Activated naive CD4-positive, alpha-beta T cell treated with anti-CD3 and anti-CD28 coated beads, Interleukin-2, amount 10 ng/mL, durations not matched to agents 7 days and 5 days (primary cell): ENCODE results near the gene DAB2.

Source experiments
- CTCF ChIA-PET: fragments of 350-600 bp; sonication (Branson Sonifier 250); formaldehyde crosslinking; loops from one replicate; lab custom pipeline; 2021; ENCODE audit warnings: antibody characterized with exemption; lab: Charles Lee
- DNase-seq: peaks from one replicate; pipeline ENCODE4 v3.0.0-alpha.2; 2020
- H3K27ac Mint-ChIP-seq: one replicate; pipeline ENCODE4 v1.8.0; 2021; ENCODE audit warnings: mild to moderate bottlenecking, moderate library complexity, mixed read lengths
- H3K27me3 Mint-ChIP-seq: one replicate; pipeline ENCODE4 v1.8.0; 2021; ENCODE audit warnings: mild to moderate bottlenecking, mixed read lengths
- H3K36me3 Mint-ChIP-seq: one replicate; pipeline ENCODE4 v1.8.0; 2021; ENCODE audit warnings: mixed read lengths
- H3K4me1 Mint-ChIP-seq: one replicate; pipeline ENCODE4 v1.8.0; 2021; ENCODE audit warnings: mixed read lengths
- H3K4me3 Mint-ChIP-seq: one replicate; pipeline ENCODE4 v1.8.0; 2021; ENCODE audit warnings: mild to moderate bottlenecking, moderate library complexity, mixed read lengths
- H3K9me3 Mint-ChIP-seq: one replicate; pipeline ENCODE4 v1.8.0; 2021; ENCODE audit warnings: mixed read lengths

Gene DAB2

DNA sequence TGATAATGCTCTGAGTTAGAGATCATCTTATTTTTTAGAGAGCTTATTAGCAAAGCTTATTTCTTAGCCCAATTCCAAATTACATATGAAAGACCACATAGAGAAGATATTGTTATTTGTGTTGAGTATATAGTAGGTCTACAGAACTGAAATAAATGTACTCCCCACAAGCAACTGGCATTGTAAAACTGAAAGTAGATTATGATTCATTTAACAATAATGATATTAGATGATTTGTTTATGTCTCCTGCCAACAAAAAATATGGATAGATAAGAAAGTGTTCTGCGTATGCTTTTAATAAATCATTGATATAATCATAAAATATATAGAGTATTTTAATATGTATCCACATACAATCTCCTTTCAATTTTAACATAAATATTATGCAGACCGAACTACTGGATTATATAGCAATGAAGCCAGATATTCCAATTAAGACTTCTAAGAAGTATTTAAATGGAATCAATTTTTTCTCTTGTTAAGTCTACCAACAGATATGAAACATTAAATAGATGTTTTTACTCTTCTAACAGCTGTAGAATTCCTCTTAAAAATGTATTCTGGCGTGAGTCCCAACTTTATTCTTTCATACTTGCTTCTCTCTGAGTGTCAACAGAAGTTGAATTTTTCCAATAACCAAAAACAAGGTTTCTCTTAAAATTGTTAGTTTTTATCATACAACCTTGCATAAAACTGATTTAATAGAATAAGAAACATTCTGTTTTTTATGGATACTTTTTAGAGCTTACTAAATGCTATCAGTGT lies 15.6 kb upstream of the DAB2 start:
- Mint-ChIP-seq H3K36me3 (no peaks in the 10 kb centered on the region), H3K4me3 (no peak overlapping the region), H3K27me3 (no peaks in the 10 kb centered on the region), H3K4me1 (no peaks in the 10 kb centered on the region), H3K27ac (no peak overlapping the region), H3K9me3 (no peaks in the 10 kb centered on the region)
- CTCF ChIA-PET: no interaction called here
- DNase-seq: no peak

DNA sequence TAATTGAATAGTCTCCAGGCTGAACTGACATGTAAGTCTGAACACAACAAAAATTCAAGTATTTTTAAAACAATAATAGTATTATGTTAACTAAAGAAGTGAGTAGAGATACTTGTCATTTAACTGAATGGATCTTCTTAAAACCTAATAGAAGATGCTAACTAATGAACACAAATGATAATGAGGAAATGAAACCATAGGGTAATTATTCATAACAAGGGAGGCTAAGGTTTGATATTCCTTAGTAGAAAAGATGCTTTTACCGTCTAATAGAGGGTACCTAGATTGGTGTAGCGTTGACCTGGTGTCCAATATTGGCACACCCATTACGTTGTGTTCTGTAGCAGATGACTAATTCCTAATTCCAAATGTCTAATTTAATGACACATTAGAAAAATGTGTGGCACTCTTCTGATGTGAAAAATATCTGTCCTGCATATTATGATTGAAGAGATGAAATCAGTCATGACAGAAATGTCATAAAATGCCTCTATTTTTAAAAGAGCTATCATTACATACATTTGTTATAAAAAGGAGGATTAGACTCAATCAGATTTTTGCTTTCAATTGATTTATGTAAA lies 14.9 kb upstream of the DAB2 start:
- no peaks in the 10 kb centered on the region for H3K36me3 Mint-ChIP-seq

DNA sequence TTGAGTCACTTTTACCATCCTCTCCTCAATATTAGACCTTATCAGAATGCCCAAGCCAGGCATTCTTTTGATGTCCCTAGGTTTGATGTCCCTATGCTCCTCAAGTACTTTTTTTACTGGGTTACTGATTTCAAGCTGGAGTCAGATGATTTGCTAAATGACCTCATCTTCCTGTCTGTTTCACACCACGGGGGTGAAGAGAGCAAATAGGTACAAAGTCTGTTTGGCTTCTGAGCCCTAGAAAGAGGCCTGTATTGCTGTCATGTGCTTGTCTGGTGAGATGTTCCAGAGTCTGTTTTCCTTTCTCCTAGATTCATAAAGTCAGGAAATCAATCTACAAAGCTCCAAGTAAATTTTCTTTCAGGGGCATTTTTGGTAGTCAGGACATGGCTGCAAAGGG lies 12.7 kb upstream of the DAB2 start:
- H3K27ac Mint-ChIP-seq: no peak overlapping the region
- DNase-seq: no peak
- peaks cover 4% of the 10 kb centered on the region for H3K27me3 Mint-ChIP-seq
- CTCF ChIA-PET: no interaction called here
- H3K36me3 Mint-ChIP-seq: no peaks in the 10 kb centered on the region
- H3K9me3 Mint-ChIP-seq: no peaks in the 10 kb centered on the region
- no peak overlapping the region for H3K4me3 Mint-ChIP-seq
- H3K4me1 Mint-ChIP-seq: no peaks in the 10 kb centered on the region

More for the DNA sequence above, 14.9 kb upstream of the DAB2 start:
- no peaks in the 10 kb centered on the region for H3K9me3 Mint-ChIP-seq
- H3K27me3 Mint-ChIP-seq: no peaks in the 10 kb centered on the region
- CTCF ChIA-PET: no interaction called here
- no peaks in the 10 kb centered on the region for H3K4me1 Mint-ChIP-seq
- H3K4me3 Mint-ChIP-seq: no peak overlapping the region
- DNase-seq: no peak
- no peak overlapping the region for H3K27ac Mint-ChIP-seq

- Mint-ChIP-seq H3K36me3 (no peaks in the 10 kb centered on the region), H3K4me3 (no peak overlapping the region)
- CTCF ChIA-PET: no interaction called here
Measured at GRCh38 chr5:39433848-39434247, 9.1 kb upstream of the DAB2 start.

DNA sequence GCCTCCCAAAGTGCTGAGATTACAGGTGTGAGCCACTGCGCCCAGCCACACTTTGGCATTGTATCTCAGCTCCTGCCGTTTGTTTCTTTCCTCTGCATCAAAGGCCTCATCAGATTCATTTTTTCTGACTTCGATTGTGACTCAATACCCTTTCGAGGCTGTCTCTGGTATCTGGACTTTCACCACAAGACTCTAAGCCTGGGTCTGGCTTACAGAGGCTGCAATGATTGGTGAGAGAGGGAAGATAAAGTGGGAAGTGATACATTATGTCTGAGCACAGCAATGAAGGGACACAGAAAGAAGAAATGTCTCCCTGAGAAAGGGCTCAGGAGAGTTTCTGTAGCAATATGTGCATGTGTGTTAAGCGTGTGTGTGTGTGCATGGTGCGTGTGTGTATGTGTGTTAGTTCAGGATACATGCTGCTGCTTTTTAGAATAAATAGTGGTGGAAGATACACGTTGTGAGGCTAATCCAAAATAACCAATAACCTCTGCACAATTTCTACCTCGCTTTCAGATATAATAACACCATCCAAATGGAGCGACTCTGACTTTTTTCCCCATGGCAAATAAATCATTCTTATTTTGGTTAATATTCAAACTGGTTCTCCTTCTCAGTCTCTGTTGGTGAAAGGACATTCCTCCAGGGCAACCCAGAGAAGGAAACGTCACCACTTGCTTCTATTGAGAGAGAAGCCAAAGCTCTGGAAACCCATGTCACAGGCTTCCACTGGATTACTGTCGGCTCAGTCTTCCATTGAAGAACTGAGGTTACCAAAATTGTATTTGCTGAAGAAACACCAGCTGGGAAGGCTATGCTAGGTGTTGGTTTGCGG lies 8.1 kb upstream of the DAB2 start:
- Mint-ChIP-seq H3K27ac (no peak overlapping the region), H3K36me3 (no peaks in the 10 kb centered on the region), H3K4me1 (no peaks in the 10 kb centered on the region), H3K9me3 (no peaks in the 10 kb centered on the region), H3K4me3 (no peak overlapping the region), H3K27me3 (peaks cover 6% of the 10 kb centered on the region)
- CTCF ChIA-PET: no interaction called here
- no peak for DNase-seq

More at GRCh38 chr5:39433848-39434247, 9.1 kb upstream of the DAB2 start:
- no peak overlapping the region for H3K27ac Mint-ChIP-seq
- H3K27me3 Mint-ChIP-seq: peaks cover 6% of the 10 kb centered on the region
- no peaks in the 10 kb centered on the region for H3K9me3 Mint-ChIP-seq
- no peak for DNase-seq
- H3K4me1 Mint-ChIP-seq: no peaks in the 10 kb centered on the region

GRCh38 chr5:39430461-39430860 lies 5.7 kb upstream of the DAB2 start:
- H3K27me3 Mint-ChIP-seq: peaks cover 26% of the 10 kb centered on the region
- CTCF ChIA-PET: no interaction called here

DNA sequence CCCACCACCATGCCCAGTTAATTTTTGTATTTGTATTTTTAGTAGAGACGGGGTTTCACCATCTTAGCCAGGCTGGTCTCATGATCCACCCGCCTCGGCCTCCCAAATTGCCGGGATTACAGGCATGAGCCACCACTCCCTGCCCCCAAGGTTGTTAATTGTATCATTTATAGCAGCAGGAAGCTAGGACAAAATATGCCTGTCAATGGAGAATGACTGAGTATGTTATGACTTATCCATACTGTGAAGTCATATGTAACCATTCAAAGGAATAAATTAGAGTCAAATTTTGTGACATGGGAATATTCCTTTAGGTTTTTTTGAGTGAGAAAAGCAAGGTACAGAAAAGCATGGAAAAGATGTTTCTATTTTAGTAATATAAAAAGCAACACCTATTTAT lies 3.9 kb upstream of the DAB2 start:
- no peak overlapping the region for H3K4me3 Mint-ChIP-seq
- H3K4me1 Mint-ChIP-seq: peaks cover 7% of the 10 kb centered on the region
- no peaks in the 10 kb centered on the region for H3K36me3 Mint-ChIP-seq
- H3K27ac Mint-ChIP-seq: no peak overlapping the region
- CTCF ChIA-PET: no interaction called here
- H3K9me3 Mint-ChIP-seq: no peaks in the 10 kb centered on the region
- peaks cover 43% of the 10 kb centered on the region for H3K27me3 Mint-ChIP-seq
- no peak for DNase-seq

More at GRCh38 chr5:39430461-39430860, 5.7 kb upstream of the DAB2 start:
- no peaks in the 10 kb centered on the region for H3K9me3 Mint-ChIP-seq
- no peaks in the 10 kb centered on the region for H3K36me3 Mint-ChIP-seq
- no peaks in the 10 kb centered on the region for H3K4me1 Mint-ChIP-seq
- DNase-seq: no peak
- H3K27ac Mint-ChIP-seq: no peak overlapping the region
- no peak overlapping the region for H3K4me3 Mint-ChIP-seq

DNA sequence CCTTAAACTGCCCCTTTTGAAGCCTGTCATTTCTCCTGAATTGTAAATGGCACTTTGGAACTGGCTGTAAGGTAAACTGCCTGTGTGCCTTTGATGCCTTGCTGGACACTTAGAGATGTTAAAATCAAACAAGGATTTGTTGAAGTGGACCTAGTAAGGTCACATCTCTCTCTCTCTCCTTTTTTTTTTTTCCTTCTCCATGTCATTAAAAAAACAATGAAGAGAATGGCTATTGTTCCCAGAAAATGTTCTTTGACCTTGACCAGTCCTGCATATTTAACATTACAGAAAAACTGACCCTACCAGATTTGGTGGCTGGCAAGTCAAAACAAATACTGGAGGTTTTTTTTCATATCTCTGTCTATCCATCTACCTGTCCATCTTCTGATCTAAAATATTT lies 2.9 kb upstream of the DAB2 start:
- CTCF ChIA-PET: no interaction called here
- Mint-ChIP-seq H3K9me3 (no peaks in the 10 kb centered on the region), H3K4me1 (peaks cover 7% of the 10 kb centered on the region), H3K36me3 (no peaks in the 10 kb centered on the region), H3K27ac (no peak overlapping the region), H3K27me3 (peaks cover 51% of the 10 kb centered on the region), H3K4me3 (no peak overlapping the region)
- no peak for DNase-seq

DNA sequence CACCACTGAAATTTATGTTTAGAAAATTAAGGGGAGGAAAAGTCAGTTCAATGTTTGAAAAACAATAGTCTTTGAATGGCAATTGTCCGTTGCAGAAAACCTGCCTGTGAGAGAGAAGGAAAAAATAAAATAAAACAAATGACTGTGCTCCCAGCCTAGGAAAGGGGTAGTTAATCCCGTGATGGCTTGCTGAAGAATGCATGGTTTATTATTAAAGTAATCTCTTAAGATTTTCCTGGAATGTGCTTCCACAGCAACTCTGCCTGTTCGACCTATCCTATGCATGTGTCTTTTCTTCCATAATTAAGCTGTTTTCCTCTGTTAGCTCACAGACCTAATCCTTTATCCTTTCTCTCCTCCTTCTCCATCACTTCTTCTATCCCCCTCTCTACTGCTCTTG lies 2.4 kb upstream of the DAB2 start:
- no peaks in the 10 kb centered on the region for H3K36me3 Mint-ChIP-seq
- no peak for DNase-seq
- peaks cover 7% of the 10 kb centered on the region for H3K4me1 Mint-ChIP-seq
- H3K27ac Mint-ChIP-seq: no peak overlapping the region
- H3K9me3 Mint-ChIP-seq: no peaks in the 10 kb centered on the region
- no peak overlapping the region for H3K4me3 Mint-ChIP-seq
- H3K27me3 Mint-ChIP-seq: peaks cover 51% of the 10 kb centered on the region
- CTCF ChIA-PET: no interaction called here

DNA sequence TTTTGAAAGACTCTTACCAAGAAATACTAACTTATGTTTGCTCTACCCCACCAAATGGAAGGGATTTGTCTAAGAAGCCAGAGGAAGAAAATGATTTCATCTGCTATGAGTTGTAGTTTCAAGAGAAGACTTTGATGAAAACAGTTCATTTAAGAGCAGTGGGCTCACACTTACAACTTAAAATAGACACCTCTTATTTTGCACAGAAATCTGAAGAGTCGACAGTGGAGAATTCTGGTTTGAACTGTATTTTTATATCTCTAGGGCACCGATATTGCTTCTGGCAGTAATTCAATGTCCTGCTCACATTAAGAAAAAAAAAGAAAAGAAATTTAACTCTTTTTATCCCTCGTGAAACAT lies 1.9 kb upstream of the DAB2 start:
- CTCF ChIA-PET: interaction anchor here (0.7 kb wide), 1 partner anchor 510 kb away, joined by 3 read pairs; no protein-coding TSS in a partner anchor
- Mint-ChIP-seq H3K27me3 (peaks cover 53% of the 10 kb centered on the region), H3K9me3 (no peaks in the 10 kb centered on the region), H3K4me3 (no peak overlapping the region), H3K4me1 (peaks cover 7% of the 10 kb centered on the region), H3K36me3 (no peaks in the 10 kb centered on the region), H3K27ac (no peak overlapping the region)
- DNase-seq: no peak

GRCh38 chr5:39426051-39426745 lies 1.4 kb upstream of the DAB2 start:
- Mint-ChIP-seq H3K27me3 (peaks cover 53% of the 10 kb centered on the region), H3K4me1 (peaks cover 7% of the 10 kb centered on the region), H3K4me3 (no peak overlapping the region), H3K36me3 (no peaks in the 10 kb centered on the region), H3K9me3 (no peaks in the 10 kb centered on the region), H3K27ac (no peak overlapping the region)
- DNase-seq: no peak
- CTCF ChIA-PET: interaction anchor here (0.7 kb wide), 1 partner anchor 509 kb away, joined by 3 read pairs; no protein-coding TSS in a partner anchor

DNA sequence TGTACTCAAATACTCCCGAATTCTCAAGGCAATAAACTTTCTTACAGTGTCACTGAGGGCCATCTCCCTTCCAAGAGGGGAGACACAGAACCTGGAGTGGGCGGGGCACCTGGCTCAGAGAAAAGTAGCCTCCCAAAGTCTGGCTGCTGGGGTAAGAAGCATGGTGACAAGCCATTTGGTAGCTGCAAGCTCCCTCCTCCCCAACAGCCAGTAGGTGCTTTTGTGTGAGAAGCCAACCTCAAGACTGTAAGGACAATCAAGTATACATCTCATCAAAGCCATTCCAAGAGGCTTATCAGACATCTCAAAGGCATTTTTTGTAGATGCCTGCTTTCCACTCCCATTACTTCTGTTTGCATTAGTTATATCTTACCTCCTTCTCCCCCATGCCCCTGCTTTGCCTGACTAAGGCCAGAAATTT lies 1.4 kb downstream of the DAB2 start:
- H3K36me3 Mint-ChIP-seq: no peaks in the 10 kb centered on the region
- DNase-seq: no peak
- peaks cover 58% of the 10 kb centered on the region for H3K27me3 Mint-ChIP-seq
- CTCF ChIA-PET: interaction anchor here (0.6 kb wide), 1 partner anchor 885 kb away, joined by 3 read pairs; no protein-coding TSS in a partner anchor
- no peaks in the 10 kb centered on the region for H3K9me3 Mint-ChIP-seq
- H3K4me1 Mint-ChIP-seq: peaks cover 7% of the 10 kb centered on the region
- H3K4me3 Mint-ChIP-seq: no peak overlapping the region
- no peak overlapping the region for H3K27ac Mint-ChIP-seq

GRCh38 chr5:39422728-39423285 lies 2.0 kb downstream of the DAB2 start:
- no peak for DNase-seq
- no peak overlapping the region for H3K4me3 Mint-ChIP-seq
- H3K27me3 Mint-ChIP-seq: peaks cover 58% of the 10 kb centered on the region
- H3K4me1 Mint-ChIP-seq: peaks cover 7% of the 10 kb centered on the region
- CTCF ChIA-PET: interaction anchor here (0.6 kb wide), 1 partner anchor 884 kb away, joined by 3 read pairs; no protein-coding TSS in a partner anchor
- H3K27ac Mint-ChIP-seq: no peak overlapping the region
- H3K36me3 Mint-ChIP-seq: no peaks in the 10 kb centered on the region
- H3K9me3 Mint-ChIP-seq: no peaks in the 10 kb centered on the region
